ENCODE results near the gene GRHL1.

GRHL1 gene

GRCh38 chr2:9995059-9995458 lies 43.6 kb downstream of the GRHL1 start:
- no peak for DNase-seq

GRCh38 chr2:9996321-9996720 lies 44.8 kb downstream of the GRHL1 start:
- DNase-seq, result no peak

GRCh38 chr2:9997936-9998335 lies 46.4 kb downstream of the GRHL1 start:
- no peak for DNase-seq

- DNase-seq, result no peak
Measured at GRCh38 chr2:9998916-9999654, 47.6 kb downstream of the GRHL1 start.

GRCh38 chr2:9999693-10000092 lies 48.2 kb downstream of the GRHL1 start:
- no peak for DNase-seq

GRCh38 chr2:10000541-10000940 lies 49.0 kb downstream of the GRHL1 start:
- no peak for DNase-seq

- DNase-seq, result no peak
Measured at GRCh38 chr2:10001586-10001985, 50.1 kb downstream of the GRHL1 start.

- DNase-seq, result no peak
Measured at GRCh38 chr2:10002109-10002508, 50.6 kb downstream of the GRHL1 start.

GRCh38 chr2:10002681-10003080 lies 51.2 kb downstream of the GRHL1 start:
- DNase-seq, result no peak

- DNase-seq, result no peak
Measured at GRCh38 chr2:10003206-10004125, 52.0 kb downstream of the GRHL1 start.

GRCh38 chr2:10004401-10004800 lies 52.9 kb downstream of the GRHL1 start:
- no peak for DNase-seq

- no peak for DNase-seq
Measured at GRCh38 chr2:10004836-10005235, 53.3 kb downstream of the GRHL1 start.

- no peak for DNase-seq
Measured at GRCh38 chr2:10005461-10006235, 54.2 kb downstream of the GRHL1 start.

- no peak for DNase-seq
Measured at GRCh38 chr2:10006236-10007161, 55.0 kb downstream of the GRHL1 start.

- no peak for DNase-seq
Measured at GRCh38 chr2:10007435-10007834, 55.9 kb downstream of the GRHL1 start.

GRCh38 chr2:10007921-10008808 lies 56.7 kb downstream of the GRHL1 start:
- no peak for DNase-seq

GRCh38 chr2:10008809-10009176 lies 57.3 kb downstream of the GRHL1 start:
- DNase-seq, result no peak

GRCh38 chr2:10009271-10009810 lies 57.8 kb downstream of the GRHL1 start:
- no peak for DNase-seq

- DNase-seq, result no peak
Measured at GRCh38 chr2:10009811-10010781, 58.6 kb downstream of the GRHL1 start.
